Sciatic nerve (tissue), 2 donors: ENCODE results near the gene ATP8A2. TPM values are rescaled to one million over a fixed set of nuclear protein-coding genes. Genes with fewer than 3 reads are reported as not detected.
"Not testable (repeated sequence)": the region's sequence is repeated elsewhere in the genome, so short reads cannot be mapped to it uniquely, and the experiment has no call there.

Experiments used
- ATAC-seq: fragments of 200-7000 bp; cut with Tn5 transposase; one replicate; pipeline ENCODE4 v1.9.1; 2020; ENCODE audit warnings: mild to moderate bottlenecking, moderate library complexity
- DNase-seq: peaks from one replicate; pipeline ENCODE4 v3.0.0-alpha.2; 2020; ENCODE audit warnings: low spot score
- intact Hi-C: fragments of 100-400 bp; cut with DNase I; formaldehyde crosslinking; loops from one replicate; pipeline ENCODE4 v1.14.2; 2022
- total RNA-seq: library from RNA; stranded (reverse); fragmentation: NEBNext Ultra II Directional; extraction: Animal tissue kit (Norgen Biotek cat#: 25700); gene quantifications from one replicate; pipeline ENCODE4 v1.2.1, GENCODE V29; 2021
- donor health status: DM: no; HTN: no; CAD: no.
- donor health status: DM: no; HTN: no; CAD: no.

Gene ATP8A2
- total RNA-seq, 1 donor from 2014 or later, result 1.2 TPM

DNA sequence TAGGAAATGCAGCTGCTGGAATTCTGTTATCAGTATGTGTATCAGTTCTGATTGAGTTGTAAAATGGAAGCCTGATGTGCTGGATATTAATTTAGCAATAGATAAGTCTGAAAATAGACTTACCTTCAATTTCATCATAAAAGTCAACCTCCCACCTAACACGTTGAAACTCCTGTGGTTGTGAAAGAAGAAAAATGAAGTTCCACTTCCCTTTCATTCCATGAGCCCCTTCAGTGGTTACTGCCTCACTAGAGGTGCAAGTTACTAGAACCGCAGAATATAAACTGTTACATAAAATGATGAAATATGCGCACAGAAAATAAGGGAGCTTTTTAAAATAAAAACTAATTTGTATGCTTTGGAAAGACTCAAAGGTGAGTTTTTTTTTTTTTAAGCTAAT is 430.8 kb downstream of the ATP8A2 start:
- ATAC-seq (no peak), DNase-seq (no peak)
- intact Hi-C loops, result no loop called here

DNA sequence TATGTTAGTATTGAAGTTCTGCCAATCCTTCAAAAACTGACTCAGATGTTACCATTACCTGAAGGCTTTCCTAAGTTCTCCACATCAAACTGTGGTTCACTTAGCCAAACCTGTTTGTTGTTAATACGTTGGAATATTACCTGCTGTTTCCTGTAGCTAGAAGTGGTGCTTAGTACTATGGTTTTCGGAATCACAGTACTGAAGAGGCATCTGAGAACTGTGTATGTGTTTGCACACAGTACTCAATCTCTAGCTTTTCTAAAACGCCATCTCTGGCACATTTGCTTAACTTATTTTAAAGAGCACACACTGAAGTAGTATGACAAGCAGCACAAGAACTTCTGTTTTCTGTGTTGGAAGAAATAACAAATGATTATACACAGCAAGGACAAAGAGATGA is 431.9 kb downstream of the ATP8A2 start:
- intact Hi-C loops, result no loop called here
- ATAC-seq (no peak), DNase-seq (no peak)

DNA sequence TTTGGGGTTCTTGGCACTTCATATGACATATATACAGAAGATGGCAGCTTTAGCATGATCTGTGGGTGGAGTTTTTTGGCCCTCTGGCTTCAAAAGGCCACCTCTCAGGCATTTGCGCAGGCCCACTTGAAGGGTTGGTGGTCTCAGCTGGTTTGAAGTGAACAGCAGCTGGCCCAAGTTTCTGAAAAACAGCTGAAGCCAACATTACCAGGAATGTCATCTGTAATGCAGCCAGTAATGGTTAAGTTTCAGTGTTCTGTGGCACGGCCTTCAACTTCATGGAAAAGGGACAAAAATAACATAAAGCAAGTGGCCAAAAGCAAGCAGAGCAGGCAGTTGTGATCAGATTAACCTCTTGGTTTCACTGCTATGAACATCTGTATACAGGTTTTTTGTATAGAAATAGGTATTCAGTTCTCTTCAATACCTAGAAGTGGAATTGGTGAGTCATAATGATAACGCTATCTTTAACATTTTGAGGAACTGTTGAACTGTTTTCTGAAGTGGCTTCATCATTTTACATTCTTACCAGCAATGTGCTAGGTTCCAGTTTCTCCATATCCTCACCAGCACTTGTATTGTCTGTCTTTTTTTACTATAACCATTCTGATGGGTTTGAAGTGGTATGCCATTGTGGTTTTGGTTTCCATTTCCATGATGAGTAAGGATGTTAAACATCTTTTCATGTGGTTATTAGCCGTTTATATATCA is 434.6 kb downstream of the ATP8A2 start:
- DNase-seq (no peak), ATAC-seq (no peak)
- intact Hi-C loops, result no loop called here

DNA sequence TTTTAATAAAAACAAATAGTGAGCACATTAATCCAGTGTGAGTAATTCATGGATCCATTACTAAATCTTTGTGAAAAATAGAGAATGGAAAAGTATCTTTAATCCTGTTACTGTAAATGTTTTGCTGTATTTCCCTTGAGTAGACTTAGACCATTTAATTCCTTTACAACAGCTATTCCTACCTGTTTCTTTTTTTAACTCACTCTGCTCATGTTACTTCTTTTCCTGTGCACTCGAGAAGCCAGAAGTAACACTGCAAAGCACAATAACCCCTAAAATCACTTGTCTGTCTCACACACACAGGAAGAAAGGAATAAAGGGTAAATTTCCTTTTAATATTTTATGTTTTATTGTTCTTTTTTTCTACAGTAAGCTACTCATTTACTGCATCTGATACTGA is 435.8 kb downstream of the ATP8A2 start:
- DNase-seq, result no peak
- ATAC-seq, result no peak
- intact Hi-C loops, result no loop called here

DNA sequence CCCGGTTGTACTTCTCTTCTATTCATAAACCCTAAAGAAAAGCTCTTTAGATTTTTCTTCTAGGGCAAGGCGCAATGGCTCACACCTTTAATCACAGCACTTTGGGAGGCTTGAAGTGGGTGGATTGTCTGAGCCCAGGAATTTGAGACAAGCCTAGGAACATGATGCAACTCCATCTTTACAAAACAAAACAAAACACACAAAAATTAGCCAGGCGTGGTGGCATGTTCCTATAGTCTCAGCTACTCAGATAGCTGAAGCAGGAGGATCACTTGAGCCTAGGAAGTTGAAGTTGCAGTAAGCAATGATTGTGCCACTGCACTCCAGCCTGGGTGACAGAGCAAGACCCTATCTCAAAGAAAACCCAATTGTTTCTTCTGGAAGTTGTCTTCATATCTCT is 439.7 kb downstream of the ATP8A2 start:
- DNase-seq, result no peak
- no peak for ATAC-seq
- intact Hi-C loops, result no loop called here

DNA sequence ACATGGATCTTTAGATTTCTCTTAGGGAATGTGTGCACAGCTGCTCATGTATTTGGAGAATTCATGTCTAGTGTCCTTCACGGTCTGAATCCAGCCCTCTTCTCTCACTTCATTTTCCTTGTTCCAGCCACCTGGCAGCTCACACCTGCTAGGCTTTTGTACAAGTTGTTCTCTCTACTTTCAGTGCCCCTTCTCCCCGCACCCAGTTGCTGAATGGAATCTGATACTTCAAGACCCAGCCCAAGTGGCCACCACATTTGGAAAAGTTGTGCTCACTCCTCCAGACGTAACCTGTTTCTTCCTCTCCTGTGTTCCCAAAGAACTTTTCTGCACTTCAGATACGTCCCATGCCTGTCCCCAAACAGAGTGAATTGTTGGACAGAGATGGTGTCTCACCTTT is 444.5 kb downstream of the ATP8A2 start:
- ATAC-seq (no peak), DNase-seq (no peak)
- intact Hi-C loops, result no loop called here

DNA sequence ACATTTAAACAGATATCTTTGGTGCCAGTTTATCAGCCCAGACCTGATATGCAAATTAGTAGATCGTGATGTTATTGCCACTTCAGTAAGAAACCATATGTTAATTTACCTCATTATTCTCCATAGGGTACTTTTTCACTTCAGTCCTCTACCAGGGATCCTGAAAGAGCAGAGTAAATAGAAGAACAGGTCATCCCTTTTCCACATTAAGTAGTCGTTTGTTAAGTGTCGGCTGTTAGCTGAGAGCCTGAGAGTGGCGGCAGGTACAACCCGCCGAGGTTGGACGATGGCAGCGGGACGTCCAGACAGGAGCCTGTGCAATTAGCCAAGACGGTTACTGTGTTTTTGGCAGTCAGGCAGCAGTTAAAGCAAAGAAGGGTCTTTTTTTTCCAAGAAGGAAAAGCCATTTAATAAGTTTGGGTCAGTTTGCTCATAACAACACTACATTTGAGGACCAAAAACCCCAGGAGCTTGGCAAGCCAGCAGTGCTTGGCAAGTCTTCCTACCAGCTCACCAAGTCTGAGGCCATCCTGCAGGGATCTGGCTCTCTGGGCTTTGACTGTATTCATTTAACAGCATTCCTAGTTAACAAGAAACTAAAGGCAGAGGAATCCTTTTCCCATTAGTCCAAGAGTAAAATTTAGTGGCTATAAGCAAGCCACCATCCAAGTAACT is 448.2 kb downstream of the ATP8A2 start:
- ATAC-seq, result no peak
- intact Hi-C loops, result no loop called here

DNA sequence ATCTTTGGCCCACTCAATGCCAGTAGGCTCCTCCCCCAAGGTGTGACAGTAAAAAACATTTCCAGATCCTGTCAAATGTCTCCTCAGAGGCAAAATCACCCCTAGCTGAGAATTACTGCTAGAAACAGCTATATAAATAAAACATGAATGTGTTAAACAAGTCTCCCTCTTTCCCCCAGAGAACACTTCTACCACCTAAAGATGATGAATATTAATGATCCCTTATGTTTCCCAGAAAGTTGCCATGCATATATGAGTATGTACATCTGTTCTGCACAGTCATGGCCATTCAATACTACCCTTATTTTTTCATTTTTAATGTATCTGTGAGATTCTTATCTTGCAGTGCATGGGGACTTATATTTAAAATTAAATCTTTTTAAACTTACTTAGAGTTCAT is 450.0 kb downstream of the ATP8A2 start:
- intact Hi-C loops, result no loop called here
- DNase-seq, result no peak
- ATAC-seq, result no peak

More for the DNA sequence above, 448.2 kb downstream of the ATP8A2 start:
- no peak for DNase-seq

DNA sequence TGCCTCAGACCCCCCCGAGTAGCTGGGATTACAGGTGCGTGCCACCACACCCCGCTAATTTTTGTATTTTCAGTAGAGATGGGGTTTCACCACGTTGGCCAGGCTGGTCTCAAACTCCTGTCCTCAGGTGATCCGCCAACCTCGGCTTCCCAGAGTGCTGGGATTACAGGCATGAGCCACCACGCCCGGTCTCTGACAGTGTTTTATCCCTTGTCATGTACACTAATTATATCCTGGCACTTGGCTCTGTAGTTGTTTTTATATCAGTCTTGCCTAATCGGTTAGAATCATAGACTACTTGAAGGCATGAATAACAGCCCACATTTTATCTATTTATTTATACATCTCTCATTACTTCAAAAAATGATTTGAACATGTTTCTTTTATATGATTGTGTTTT is 455.4 kb downstream of the ATP8A2 start:
- DNase-seq, intact Hi-C loops, ATAC-seq: not testable (repeated sequence)

DNA sequence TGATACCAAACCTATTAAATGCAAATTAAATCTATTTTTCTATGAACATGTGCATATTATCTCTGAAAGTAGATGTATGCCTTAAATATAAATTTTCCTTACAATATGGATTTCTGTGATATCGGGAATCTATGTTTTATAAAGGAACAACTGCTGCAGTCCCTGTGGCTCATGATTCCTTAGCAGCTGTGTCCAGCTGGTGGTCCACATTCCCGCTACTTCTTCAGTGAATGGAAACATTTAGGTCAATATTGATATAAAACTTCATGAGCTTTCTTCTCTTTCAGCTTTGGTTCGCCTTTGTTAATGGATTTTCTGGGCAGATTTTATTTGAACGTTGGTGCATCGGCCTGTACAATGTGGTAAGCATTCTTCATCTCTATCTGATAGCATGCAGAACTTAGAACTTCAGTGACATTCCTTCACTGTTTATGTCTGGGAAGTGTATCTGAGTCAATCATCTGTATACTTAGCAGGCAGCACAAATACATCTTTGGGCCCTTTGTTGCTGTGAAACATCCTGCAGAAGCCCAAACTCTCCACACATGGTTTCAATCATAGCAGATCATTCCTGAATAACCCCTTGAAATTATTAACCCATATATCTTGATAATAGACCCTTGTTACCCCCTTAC is 456.2 kb downstream of the ATP8A2 start:
- ATAC-seq, result no peak
- intact Hi-C loops, result no loop called here
- no peak for DNase-seq

DNA sequence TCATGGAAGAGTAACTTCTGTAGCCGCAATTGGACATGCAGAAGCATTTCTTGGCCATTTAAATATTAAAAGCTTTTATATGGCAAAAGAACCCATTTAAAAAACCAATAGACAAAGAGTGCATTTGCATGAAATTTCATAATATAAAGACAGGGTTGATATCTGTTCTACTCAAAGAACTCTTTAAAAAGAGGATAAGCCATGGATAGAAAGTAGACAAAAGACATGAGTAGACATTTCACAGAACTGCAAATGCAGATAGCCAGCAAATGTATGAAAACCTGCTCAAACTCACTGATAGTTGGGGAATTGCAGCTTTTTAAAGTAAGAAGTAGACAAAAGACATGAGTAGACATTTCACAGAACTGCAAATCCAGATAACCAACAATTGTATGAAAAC is 462.0 kb downstream of the ATP8A2 start:
- ATAC-seq (no peak), DNase-seq (no peak)
- intact Hi-C loops, result no loop called here

DNA sequence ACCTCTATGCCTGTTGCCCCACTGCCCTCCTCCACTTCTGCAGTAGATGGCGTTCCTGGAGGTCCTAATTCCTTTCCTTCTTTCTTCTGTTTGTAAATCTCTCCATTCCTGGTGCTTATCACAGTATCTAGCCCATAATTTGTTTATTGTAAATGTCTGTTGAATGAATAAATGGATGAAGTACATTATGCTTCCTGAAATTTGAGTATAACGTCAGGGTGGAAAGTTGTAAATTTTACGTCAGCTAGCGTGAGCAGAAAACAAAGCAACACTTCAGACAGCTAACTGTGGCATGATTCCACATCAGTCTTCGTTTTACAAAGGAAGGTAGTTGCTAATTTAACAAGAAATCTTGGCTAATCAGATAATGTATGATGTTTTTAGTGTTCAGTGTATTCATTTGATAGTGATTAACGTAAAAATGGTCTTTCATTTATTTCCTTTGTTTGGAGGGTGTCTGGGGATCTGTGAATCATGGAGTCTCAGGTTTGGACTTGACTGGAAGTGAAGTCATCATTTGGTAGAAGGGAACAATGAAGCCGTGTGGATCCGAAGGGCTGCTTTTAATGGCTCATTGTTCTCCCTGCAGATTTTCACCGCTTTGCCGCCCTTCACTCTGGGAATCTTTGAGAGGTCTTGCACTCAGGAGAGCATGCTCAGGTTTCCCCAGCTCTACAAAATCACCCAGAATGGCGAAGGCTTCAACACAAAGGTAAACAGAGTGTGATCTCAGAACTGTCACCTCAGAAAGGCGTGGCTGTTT is 465.0 kb downstream of the ATP8A2 start:
- ATAC-seq (no peak), DNase-seq (no peak)
- intact Hi-C loops, result no loop called here

DNA sequence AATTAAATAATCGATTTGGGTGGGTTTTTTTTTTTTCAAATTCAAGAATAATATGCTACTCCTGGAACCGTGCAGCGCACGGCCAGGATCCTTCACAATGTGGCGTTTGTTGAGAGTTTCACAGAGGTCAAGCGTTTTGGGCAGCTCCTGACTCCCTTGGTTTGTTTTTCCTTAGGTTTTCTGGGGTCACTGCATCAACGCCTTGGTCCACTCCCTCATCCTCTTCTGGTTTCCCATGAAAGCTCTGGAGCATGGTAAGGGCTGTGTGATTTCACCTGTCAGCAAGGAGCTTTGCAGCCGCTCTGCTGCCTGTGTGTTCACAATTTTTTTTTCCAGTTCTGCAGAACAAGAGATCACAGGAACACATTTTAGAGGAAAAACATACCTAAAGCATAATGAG is 467.6 kb downstream of the ATP8A2 start:
- no peak for DNase-seq
- ATAC-seq, result peak; percentile 82
- intact Hi-C loops, result no loop called here

DNA sequence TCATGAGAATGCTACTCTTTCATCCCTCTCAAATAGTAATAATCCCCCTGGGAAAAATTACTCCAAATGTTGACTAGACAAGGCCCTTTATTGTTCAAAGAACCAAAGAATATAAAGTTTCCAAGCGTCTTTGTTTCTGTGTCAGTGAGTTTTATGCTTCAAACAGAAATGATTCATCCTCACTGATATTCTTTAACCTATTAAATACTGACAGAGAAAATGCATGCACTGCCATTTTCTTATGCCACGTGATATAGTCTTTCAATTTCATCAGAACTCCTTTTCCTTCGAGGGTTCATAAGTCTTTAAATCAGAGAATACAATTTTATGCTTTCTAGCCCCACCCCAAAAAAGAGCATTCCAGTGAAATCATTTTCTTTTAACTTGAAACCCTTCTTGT is 468.5 kb downstream of the ATP8A2 start:
- intact Hi-C loops, result no loop called here
- ATAC-seq, result no peak

DNA sequence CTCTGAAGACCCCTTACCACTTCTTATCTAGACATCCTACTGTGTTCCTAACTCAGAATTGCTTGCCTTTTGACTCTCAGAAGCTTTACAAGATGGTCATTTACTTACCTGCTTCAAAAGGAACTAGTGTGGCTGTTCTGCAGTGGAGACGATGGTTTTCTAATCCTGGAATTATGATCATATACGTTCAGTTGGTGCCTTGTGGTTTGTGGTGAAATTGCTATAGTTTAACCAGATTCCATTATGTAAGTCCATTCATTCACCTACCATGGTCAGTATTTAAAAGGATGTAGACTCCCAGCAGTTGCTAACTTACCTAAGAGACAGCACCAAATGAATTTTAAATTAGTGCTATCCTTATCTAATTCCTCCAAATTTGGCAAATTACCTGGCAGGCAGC is 469.2 kb downstream of the ATP8A2 start:
- intact Hi-C loops, result no loop called here
- ATAC-seq, result no peak
- DNase-seq, result no peak

More for the DNA sequence above, 468.5 kb downstream of the ATP8A2 start:
- DNase-seq, result no peak

DNA sequence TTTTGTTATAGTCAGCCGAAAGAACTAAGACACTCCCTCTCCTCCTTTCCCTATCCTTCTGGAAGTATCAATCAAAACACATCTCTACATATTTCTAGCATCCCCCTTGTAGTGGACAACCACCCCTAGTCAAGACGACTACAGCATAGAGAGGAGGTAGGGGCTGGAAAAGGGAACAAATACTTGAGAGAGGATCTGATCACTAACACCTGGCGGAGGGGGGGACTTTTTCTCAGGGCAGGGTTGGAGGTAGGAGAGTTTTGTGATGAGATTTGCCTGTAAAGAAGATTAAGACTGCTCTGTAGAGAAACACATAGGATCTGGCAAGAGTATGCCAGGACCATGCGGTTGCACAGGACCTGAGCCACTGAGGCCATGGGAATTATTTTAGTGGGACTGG is 471.9 kb downstream of the ATP8A2 start:
- no peak for ATAC-seq
- no peak for DNase-seq
- intact Hi-C loops, result no loop called here

DNA sequence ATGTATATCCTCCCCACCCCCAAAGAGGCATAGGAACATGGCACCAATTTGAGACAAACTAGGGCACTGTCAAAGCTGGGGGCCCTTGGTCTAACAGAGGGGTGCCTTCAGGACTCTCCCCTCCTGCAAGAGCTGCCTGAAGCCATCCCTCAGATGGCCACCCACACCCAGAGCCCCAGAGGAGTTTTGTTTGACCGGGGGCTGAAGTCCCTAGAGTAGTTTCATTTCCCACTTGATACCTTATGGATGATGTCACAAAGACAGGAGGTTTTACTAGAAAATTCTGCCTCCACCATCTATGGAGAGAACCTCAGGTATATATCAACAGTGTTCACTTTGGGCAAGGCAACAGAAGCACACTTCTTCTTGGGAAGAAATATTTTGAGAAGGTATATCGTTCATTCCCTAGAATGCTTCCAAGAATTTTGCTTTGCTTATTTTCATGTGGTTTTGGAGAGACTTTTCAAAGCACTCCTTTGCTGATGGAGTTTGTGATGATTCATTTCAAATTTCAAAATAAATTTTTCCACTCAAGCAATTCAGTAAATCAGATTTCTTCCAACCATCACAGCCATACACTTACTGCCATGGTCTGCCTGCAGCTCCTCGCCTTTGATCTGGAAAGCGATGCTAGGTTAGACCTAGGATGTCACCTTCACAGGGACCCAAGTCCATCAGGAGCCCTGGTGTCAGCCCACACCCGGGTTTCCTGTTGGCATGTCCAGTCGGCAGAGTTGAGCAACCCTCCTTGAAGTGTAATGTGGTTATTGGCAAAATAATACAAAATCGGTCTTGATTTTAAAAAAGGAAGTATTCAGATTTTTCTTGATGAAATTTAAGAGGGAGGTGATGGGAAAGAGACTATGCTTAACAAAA is 473.0 kb downstream of the ATP8A2 start:
- ATAC-seq (peak; percentile 55), DNase-seq (no peak)
- intact Hi-C loops, result no loop called here

DNA sequence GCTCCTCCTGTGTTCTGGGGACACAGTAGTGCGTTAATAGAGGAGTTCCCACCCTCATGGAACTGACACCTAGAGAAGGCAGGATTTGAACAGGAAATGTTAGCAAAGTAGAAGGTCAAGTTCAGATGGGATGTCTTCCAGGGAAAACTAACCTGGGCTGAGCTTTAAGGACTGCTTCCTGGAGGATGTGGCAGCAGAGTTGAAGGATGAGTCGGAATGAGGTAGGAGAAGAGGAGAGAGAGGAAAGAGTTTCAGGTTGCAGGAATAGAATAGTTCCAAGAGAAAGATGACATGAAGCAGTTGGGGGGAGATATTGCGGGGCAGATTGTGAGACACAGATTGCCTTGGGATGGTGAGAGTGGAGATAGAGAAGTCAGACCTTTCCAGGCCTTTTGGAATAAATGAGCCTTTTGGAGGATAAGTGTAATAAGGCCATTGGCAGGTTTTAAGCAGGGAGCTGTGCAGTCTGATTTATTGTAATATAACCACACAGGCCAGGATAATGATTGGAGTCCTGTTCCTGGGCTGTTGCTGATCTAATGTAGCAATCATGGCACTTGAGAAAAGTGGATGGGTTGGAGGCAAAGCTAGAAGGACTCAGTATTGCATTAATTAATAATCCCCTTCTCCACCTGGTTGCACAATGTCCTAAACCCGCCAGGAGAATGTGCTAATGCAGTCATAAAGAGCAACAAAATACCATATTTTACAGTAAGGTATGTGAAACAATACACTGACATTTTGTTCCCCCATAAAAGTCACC is 474.6 kb downstream of the ATP8A2 start:
- no peak for DNase-seq
- ATAC-seq, result no peak
- intact Hi-C loops, result no loop called here
